ENCODE results near the gene SRCIN1.

SRCIN1 gene

GRCh38 chr17:38617074-38617860 lies 11.5 kb upstream of the SRCIN1 start:
- DNase-seq, result no peak

DNA sequence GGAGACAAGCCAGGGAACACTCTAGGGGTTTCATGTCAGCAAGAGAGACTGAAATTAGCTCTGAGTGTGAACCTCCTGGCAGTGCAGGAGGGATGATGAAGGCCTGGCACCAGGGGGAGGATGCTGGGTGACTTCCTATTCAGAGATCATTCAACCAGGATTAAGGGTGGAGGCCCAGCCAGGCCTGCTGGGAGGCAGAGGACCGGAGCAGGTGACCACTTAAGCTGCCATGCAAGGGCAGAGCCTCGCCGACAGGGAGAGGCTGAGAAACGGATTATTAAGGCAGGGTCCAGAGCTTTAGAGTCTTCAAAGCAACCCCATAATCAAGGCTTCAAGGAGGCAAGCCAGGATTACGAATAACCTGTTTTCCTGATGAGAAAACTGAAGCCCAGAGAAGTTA lies 10.6 kb upstream of the SRCIN1 start:
- DNase-seq, result no peak

DNA sequence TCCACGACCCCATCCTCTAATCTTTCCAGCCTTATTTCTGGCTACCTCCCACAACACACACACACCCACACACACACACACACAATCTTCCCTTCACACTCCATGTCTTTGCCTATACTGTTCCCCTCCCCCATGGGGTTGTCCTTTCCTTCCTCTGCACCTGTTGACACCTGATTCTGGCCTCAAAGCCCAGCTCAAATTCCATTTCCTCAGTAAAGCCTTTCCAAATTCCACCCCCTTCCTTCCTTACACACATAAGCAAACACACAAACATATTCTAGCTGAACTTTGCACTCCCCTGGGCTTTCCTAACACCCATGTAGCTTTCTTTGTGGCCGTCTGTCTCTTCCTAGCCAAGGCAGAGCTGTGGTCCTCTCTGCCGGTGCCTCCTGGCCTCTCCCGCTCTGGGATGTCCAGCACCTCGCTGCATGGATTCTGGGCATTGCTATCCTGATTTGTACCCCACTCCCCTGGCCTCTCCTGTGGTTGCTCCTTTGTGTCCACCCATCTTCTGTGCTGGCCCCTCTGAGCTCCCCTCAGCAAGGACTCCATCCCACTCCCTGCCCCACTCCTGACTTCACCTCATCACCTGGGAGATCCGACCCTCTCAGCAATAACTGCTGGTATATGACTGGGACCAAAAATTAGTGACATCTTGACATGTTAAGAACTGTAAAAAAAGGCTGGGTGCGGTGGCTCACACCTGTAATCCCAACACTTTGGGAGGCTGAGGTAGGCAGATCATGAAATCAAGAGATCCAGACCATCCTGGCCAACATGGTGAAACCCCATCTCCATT lies 8.4 kb upstream of the SRCIN1 start:
- no peak for DNase-seq

DNA sequence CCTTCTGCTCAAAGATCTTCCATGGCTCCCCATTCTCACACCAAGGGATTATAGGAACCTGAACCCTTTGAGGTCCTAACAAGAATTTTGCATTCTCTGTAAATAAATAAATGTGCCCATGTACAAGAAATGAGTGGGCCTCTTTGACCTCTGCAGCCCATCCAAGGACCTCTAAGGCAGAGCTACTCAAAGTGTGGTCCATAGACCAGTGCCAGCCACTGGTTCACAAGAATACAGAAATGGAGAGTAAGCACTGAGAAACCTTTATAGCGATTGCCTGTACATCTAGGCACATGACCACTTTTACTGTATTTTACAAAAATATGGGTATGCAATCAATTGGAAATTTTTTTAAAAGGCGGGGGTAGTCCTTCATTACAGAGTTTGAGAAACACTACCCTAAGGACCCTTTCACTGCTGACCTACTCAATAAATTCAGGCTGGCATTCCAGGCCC lies 7.8 kb upstream of the SRCIN1 start:
- no peak for DNase-seq

DNA sequence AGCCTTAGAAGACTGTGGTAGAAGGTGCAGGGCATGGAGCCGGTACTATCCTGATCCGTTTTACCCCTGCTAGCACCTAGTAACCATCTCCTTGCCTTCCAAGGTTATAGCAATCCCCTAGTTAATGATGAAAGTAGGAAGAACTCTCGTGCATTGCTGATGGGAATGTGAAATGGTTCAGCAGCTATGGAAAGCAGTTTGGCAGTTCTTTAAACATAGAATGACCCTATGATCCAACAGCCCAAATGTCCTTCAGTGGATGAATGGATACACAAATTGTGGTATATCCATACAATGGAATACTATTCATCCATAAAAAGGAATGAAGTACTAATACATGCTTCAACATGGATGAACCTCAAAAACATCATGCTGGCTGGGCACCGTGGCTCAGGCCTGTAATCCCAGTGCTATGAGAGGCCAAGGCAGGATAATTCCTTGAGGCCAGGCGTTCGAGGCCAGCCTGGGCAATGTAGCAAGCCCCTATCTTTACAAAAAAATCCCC lies 6.2 kb upstream of the SRCIN1 start:
- DNase-seq, result no peak

GRCh38 chr17:38611070-38611786 lies 5.5 kb upstream of the SRCIN1 start:
- no peak for DNase-seq

GRCh38 chr17:38609280-38610031 lies 3.7 kb upstream of the SRCIN1 start:
- DNase-seq, result no peak

- DNase-seq, result no peak
Measured at GRCh38 chr17:38608648-38609047, 2.9 kb upstream of the SRCIN1 start.

DNA sequence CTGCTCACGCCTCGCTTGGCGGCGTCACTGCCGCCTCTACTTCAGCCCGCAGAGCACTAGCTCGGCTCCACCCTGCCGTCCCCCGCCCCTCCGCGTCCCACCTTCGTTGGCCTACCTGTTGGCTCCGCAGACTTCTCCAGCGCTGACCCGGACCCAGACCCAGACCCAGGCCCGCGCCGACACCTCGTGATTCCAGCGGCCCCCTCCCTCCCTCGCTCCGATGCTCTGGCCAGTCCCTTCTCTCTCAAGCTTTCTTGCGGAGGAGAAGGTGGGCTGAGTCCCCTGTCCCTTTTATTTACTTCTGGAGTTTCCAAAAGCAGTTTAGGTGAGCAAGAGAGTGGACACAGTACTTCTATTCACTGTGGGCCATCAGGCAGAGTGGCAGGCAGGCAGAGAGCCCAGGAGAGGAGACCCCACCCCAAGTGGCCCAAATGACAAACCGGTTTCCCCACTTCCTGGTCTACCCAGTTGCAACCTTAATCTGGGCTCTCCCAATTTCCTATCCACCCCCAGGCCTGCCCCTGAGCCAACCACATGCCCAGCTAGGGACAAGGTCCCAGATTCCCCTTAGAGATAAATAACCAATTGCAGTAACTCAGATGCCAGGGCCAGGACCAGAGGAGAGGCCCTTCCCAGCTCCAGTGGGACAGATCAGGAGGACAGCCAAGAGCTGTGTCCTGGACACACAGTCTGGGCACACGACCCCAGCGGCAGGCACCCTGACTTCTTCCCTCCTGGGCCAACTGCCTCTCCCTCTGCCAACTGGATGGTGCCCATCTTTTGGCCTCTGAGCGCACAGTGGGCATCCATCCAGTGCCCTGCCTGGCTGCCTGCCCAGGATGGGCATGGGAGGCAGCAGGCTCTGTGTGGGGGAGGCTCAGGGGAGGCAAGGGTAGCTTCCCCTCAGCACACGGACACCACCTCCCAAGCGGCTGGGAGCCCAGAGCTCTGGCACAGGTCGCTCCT lies 1.2 kb upstream of the SRCIN1 start:
- peak; percentile 30 for DNase-seq

GRCh38 chr17:38605411-38605840 lies 326 bp downstream of the SRCIN1 start:
- no peak for DNase-seq

- no peak for DNase-seq
Measured at GRCh38 chr17:38604479-38605403, 1.0 kb downstream of the SRCIN1 start.

DNA sequence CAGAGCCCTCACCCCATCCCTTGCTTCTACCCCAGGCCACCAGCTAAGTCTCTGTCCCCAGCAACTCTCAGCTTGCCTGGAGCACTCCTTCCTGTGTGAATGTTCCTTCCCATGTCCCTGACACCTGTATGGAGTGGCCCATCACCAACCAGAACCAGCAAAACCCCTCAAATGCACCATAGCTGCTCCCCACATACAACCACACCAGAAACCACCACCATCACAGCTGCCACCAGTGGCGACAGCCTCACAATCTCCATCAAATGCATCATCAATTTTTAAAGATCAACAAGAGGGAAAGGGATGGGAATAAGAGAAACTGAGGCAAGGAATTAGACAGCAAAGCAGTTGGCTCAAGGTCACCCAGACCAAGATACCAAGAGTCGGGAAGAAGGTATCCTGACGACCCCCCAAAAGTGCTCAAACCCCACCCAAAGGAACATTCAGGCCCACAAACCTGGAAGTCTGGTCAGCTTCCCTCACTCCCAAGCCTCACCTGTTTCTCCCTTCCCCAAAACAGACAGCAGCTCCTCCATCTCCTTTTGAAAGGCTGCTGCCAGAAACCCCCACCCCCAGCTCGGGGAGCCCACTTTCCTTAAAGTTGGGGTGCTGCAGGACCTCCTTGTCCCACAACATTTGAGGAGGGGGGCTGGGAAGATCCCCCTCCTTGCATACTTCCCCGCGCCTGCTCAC lies 1.8 kb downstream of the SRCIN1 start:
- DNase-seq, result no peak

GRCh38 chr17:38602956-38603785 lies 2.6 kb downstream of the SRCIN1 start:
- DNase-seq, result no peak

DNA sequence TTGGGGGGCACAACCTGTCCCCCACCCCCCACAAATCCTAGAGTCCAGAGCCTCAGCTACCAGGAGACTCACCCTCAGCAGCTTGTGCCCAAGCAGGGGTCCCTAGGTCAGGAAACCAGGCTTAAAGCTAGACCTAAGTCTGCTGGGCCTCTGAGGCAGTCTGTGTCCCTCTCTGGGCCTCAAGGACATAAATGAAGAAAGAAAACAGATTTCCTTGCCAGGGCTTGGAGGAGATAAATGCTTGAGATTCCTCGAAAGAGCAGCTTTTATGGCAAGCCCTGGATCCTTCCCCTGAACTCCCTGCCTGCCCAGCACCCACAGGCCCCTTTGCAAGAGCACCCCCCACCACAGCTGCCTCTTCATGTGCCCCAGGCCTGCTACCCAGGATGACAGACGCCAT lies 3.3 kb downstream of the SRCIN1 start:
- no peak for DNase-seq

DNA sequence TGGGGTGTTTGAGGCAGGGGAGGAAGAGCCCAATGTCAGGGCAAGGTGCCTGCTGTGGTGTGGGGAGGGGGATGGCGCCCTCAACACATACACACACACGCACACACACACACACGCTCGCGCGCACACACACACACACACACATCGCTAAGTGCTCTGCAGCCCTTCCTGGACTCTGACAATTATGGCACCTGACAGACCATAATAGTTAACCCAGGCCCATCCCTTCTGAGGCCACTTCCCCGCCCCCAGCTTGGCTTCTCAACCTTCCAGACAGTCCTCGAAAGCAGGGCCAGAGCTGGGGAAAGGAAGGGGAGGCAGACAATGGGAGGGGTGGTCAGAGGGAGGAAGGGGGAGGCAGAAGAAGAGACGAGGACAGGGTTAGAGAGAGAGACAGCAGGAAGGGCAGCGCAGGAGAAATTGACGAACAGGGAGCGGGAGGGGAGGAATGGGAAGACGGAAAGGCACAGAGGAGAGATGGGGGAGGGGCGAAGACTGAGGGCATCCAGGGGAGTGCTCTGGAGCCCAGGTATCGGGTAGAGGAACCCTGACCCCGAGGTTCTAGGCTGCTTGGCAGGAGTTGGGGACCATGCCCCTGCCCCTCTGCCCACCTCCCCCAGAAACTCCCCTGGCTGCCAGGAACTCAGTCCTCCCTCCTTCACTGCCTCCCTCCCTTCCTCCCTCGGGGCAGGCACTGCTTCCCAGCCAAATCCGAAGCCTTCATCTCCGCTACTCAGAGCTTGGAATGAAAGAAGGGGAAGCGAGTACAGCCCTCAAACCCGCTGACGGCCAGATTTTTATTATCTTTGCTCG lies 4.0 kb downstream of the SRCIN1 start:
- DNase-seq, result peak; percentile 29

DNA sequence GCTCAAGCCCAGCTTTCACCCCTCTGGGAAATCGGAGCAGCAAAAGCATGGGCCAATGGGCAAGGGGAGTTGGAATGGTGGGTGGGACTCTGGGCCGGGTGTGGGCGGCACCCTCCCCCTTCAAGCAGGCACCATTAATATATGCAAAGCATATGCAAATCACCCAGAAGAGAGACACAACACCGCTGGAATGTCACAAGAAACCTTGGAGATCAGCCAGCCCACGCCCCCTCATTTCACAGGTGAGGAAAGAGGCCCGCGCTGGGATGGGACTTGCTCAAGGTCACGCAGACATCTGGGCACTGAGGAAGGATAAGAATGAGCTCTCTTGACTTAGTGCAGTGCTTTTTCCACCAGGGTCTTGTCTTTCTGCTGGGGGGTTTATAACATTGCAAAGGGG lies 4.8 kb downstream of the SRCIN1 start:
- no peak for DNase-seq

- DNase-seq, result no peak
Measured at GRCh38 chr17:38600416-38600815, 5.3 kb downstream of the SRCIN1 start.

GRCh38 chr17:38599398-38599856 lies 6.3 kb downstream of the SRCIN1 start:
- DNase-seq, result no peak
